Measurements from ENCODE around the gene RABEP2.
"Not testable (repeated sequence)": the region's sequence is repeated elsewhere in the genome, so short reads cannot be mapped to it uniquely, and the experiment has no call there.

RABEP2 gene

DNA sequence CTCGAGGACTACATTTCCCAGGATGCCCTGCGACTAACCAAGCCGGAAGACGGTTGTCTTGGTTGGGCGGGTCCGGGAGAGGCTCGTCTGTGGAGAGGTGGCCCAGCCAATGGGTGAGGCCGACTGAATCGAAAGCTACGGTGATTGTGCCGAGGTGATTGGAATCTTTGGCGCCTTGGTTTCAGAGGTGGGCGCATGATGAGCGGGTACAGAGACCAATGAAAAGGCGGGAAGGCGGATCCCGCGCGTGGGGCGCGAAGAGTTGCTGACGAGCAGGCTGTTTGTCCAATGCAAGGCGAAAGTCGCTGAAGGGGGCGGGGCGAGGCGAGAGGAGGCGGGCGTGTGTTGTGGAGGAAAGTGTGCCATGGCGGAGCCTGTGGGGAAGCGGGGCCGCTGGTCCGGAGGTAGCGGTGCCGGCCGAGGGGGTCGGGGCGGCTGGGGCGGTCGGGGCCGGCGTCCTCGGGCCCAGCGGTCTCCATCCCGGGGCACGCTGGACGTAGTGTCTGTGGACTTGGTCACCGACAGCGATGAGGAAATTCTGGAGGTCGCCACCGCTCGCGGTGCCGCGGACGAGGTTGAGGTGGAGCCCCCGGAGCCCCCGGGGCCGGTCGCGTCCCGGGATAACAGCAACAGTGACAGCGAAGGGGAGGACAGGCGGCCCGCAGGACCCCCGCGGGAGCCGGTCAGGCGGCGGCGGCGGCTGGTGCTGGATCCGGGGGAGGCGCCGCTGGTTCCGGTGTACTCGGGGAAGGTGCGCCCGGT lies 25.8 kb upstream of the RABEP2 start, which contains the start of gene NFATC2IP:
Gene NFATC2IP (plus strand): TSS at position 290 of the 762 bp plus-strand sequence. CDS start 75 bp downstream, at position 365.
- Histone ChIP-seq H3K27me3 (ENCODE audit: control insufficient read depth, insufficient read depth, low read length) (no peaks in the 10 kb centered on the region), H3K36me3 (ENCODE audit: control insufficient read depth, insufficient read depth, low read length) (peaks cover 38% of the 10 kb centered on the region), H3K4me3 (ENCODE audit: low read depth, low read length) (peak within 1 kb of the TSS; percentile 74), H3K9ac (ENCODE audit: low read depth, low read length) (peak within 1 kb of the TSS; percentile 72), H3K27ac (ENCODE audit: low read depth, low read length) (peak within 1 kb of the TSS; percentile 81), H3K9me3 (ENCODE audit: control insufficient read depth, insufficient read depth, low read length) (no peaks in the 10 kb centered on the region), H3K4me1 (ENCODE audit: control insufficient read depth, insufficient read depth, low read length) (no peaks in the 10 kb centered on the region)

DNA sequence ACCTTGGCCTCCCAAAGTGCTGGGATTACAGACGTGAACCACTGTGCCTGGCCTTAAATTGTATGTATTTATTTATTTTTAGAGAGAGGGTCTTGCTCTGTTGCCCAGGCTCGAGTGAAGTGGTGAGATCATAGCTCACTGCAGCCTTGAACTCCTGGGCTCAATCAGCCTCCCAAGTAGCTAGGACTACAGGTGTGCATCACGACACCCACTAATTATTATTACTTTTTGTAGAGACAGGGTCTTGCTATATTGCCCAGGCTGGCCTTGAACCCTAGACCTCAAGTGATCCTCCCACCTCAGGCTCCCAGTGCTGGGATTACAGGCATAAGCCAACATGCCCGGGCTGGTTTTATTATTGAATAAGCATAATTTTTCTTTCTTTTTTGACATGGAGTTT lies 21.6 kb upstream of the RABEP2 start:
- H3K4me3 ChIP-seq (ENCODE audit: low read depth, low read length) = no peak overlapping the region
- no peak overlapping the region for H3K27ac ChIP-seq (ENCODE audit: low read depth, low read length)
- no peak overlapping the region for H3K9ac ChIP-seq (ENCODE audit: low read depth, low read length)
- H3K27me3 ChIP-seq (ENCODE audit: control insufficient read depth, insufficient read depth, low read length) = no peaks in the 10 kb centered on the region
- H3K36me3 ChIP-seq (ENCODE audit: control insufficient read depth, insufficient read depth, low read length) = no peaks in the 10 kb centered on the region
- peaks cover 3% of the 10 kb centered on the region; the same call in 1 of the 2 replicates for H3K4me1 ChIP-seq (ENCODE audit: control insufficient read depth, insufficient read depth, low read length)
- no peaks in the 10 kb centered on the region for H3K9me3 ChIP-seq (ENCODE audit: control insufficient read depth, insufficient read depth, low read length)

- Histone ChIP-seq H3K27me3 (ENCODE audit: control insufficient read depth, insufficient read depth, low read length) (no peaks in the 10 kb centered on the region), H3K4me3 (ENCODE audit: low read depth, low read length) (no peak overlapping the region), H3K9me3 (ENCODE audit: control insufficient read depth, insufficient read depth, low read length) (no peaks in the 10 kb centered on the region), H3K4me1 (ENCODE audit: control insufficient read depth, insufficient read depth, low read length) (peaks cover 3% of the 10 kb centered on the region; the same call in 1 of the 2 replicates), H3K36me3 (ENCODE audit: control insufficient read depth, insufficient read depth, low read length) (no peaks in the 10 kb centered on the region), H3K27ac (ENCODE audit: low read depth, low read length) (no peak overlapping the region), H3K9ac (ENCODE audit: low read depth, low read length) (no peak overlapping the region)
Observed at GRCh38 chr16:28943281-28943680, 18.2 kb upstream of the RABEP2 start.

DNA sequence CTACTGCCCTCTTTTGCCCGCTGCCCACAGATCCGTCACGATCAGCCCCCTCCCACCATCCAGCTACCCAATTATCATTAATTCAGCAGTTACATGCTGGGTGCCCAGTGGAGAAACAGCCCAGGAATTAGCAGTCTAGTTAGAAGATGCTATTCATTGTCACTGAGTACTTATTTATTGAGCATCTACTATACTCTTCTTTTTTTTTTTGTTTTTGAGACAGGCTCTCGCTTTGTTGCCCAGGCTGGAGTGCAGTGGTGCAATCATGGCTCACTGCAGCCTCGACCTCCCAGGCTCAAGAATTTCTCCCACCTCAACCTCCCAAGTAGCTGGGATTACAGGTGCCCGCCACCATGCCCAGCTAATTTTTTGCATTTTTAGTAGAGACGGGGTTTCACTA lies 14.8 kb upstream of the RABEP2 start:
- H3K27ac ChIP-seq (ENCODE audit: low read depth, low read length); H3K36me3 ChIP-seq (ENCODE audit: control insufficient read depth, insufficient read depth, low read length); H3K9ac ChIP-seq (ENCODE audit: low read depth, low read length); H3K9me3 ChIP-seq (ENCODE audit: control insufficient read depth, insufficient read depth, low read length); H3K4me3 ChIP-seq (ENCODE audit: low read depth, low read length); H3K27me3 ChIP-seq (ENCODE audit: control insufficient read depth, insufficient read depth, low read length); H3K4me1 ChIP-seq (ENCODE audit: control insufficient read depth, insufficient read depth, low read length): not testable (repeated sequence)

- H3K4me1 ChIP-seq (ENCODE audit: control insufficient read depth, insufficient read depth, low read length) = peaks cover 4% of the 10 kb centered on the region; the same call in 1 of the 2 replicates
- no peak overlapping the region for H3K27ac ChIP-seq (ENCODE audit: low read depth, low read length)
- H3K4me3 ChIP-seq (ENCODE audit: low read depth, low read length) = no peak overlapping the region
- no peaks in the 10 kb centered on the region for H3K27me3 ChIP-seq (ENCODE audit: control insufficient read depth, insufficient read depth, low read length)
- H3K9ac ChIP-seq (ENCODE audit: low read depth, low read length) = no peak overlapping the region
- no peaks in the 10 kb centered on the region for H3K9me3 ChIP-seq (ENCODE audit: control insufficient read depth, insufficient read depth, low read length)
- no peaks in the 10 kb centered on the region for H3K36me3 ChIP-seq (ENCODE audit: control insufficient read depth, insufficient read depth, low read length)
Observed at GRCh38 chr16:28938721-28939120, 13.7 kb upstream of the RABEP2 start.

- Histone ChIP-seq H3K4me1 (ENCODE audit: control insufficient read depth, insufficient read depth, low read length) (peaks cover 4% of the 10 kb centered on the region; the same call in 1 of the 2 replicates), H3K36me3 (ENCODE audit: control insufficient read depth, insufficient read depth, low read length) (no peaks in the 10 kb centered on the region), H3K9me3 (ENCODE audit: control insufficient read depth, insufficient read depth, low read length) (no peaks in the 10 kb centered on the region), H3K4me3 (ENCODE audit: low read depth, low read length) (no peak overlapping the region), H3K27me3 (ENCODE audit: control insufficient read depth, insufficient read depth, low read length) (no peaks in the 10 kb centered on the region), H3K27ac (ENCODE audit: low read depth, low read length) (no peak overlapping the region), H3K9ac (ENCODE audit: low read depth, low read length) (no peak overlapping the region)
Observed at GRCh38 chr16:28937222-28937876, 12.3 kb upstream of the RABEP2 start.

GRCh38 chr16:28936784-28937155 lies 11.7 kb upstream of the RABEP2 start:
- H3K36me3 ChIP-seq (ENCODE audit: control insufficient read depth, insufficient read depth, low read length) = no peaks in the 10 kb centered on the region
- H3K9me3 ChIP-seq (ENCODE audit: control insufficient read depth, insufficient read depth, low read length) = no peaks in the 10 kb centered on the region
- H3K27me3 ChIP-seq (ENCODE audit: control insufficient read depth, insufficient read depth, low read length) = no peaks in the 10 kb centered on the region
- H3K4me3 ChIP-seq (ENCODE audit: low read depth, low read length) = no peak overlapping the region
- no peak overlapping the region for H3K9ac ChIP-seq (ENCODE audit: low read depth, low read length)
- no peak overlapping the region for H3K27ac ChIP-seq (ENCODE audit: low read depth, low read length)
- H3K4me1 ChIP-seq (ENCODE audit: control insufficient read depth, insufficient read depth, low read length) = peaks cover 4% of the 10 kb centered on the region; the same call in 1 of the 2 replicates

GRCh38 chr16:28935924-28936783 lies 11.1 kb upstream of the RABEP2 start:
- no peak overlapping the region for H3K9ac ChIP-seq (ENCODE audit: low read depth, low read length)
- H3K36me3 ChIP-seq (ENCODE audit: control insufficient read depth, insufficient read depth, low read length) = no peaks in the 10 kb centered on the region
- H3K27me3 ChIP-seq (ENCODE audit: control insufficient read depth, insufficient read depth, low read length) = no peaks in the 10 kb centered on the region
- no peak overlapping the region for H3K27ac ChIP-seq (ENCODE audit: low read depth, low read length)
- H3K4me3 ChIP-seq (ENCODE audit: low read depth, low read length) = peak overlapping the region; percentile 54; the same call in 1 of the 2 replicates
- H3K9me3 ChIP-seq (ENCODE audit: control insufficient read depth, insufficient read depth, low read length) = no peaks in the 10 kb centered on the region
- H3K4me1 ChIP-seq (ENCODE audit: control insufficient read depth, insufficient read depth, low read length) = peaks cover 4% of the 10 kb centered on the region; the same call in 1 of the 2 replicates

GRCh38 chr16:28935346-28935745 lies 10.3 kb upstream of the RABEP2 start:
- H3K27ac ChIP-seq (ENCODE audit: low read depth, low read length) = no peak overlapping the region
- no peaks in the 10 kb centered on the region for H3K27me3 ChIP-seq (ENCODE audit: control insufficient read depth, insufficient read depth, low read length)
- H3K9ac ChIP-seq (ENCODE audit: low read depth, low read length) = no peak overlapping the region
- no peak overlapping the region for H3K4me3 ChIP-seq (ENCODE audit: low read depth, low read length)
- no peaks in the 10 kb centered on the region for H3K36me3 ChIP-seq (ENCODE audit: control insufficient read depth, insufficient read depth, low read length)
- no peaks in the 10 kb centered on the region for H3K9me3 ChIP-seq (ENCODE audit: control insufficient read depth, insufficient read depth, low read length)
- peaks cover 4% of the 10 kb centered on the region; the same call in 1 of the 2 replicates for H3K4me1 ChIP-seq (ENCODE audit: control insufficient read depth, insufficient read depth, low read length)

DNA sequence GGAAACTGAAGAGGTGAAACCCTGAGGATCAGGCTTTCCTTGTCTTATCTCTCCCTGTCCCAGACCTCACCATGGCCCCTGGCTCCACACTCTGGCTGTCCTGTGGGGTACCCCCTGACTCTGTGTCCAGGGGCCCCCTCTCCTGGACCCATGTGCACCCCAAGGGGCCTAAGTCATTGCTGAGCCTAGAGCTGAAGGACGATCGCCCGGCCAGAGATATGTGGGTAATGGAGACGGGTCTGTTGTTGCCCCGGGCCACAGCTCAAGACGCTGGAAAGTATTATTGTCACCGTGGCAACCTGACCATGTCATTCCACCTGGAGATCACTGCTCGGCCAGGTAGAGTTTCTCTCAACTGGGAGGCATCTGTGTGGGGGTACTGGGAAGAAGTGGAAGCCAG lies 8.1 kb upstream of the RABEP2 start:
- Histone ChIP-seq H3K36me3 (ENCODE audit: control insufficient read depth, insufficient read depth, low read length) (no peaks in the 10 kb centered on the region), H3K27me3 (ENCODE audit: control insufficient read depth, insufficient read depth, low read length) (no peaks in the 10 kb centered on the region), H3K4me3 (ENCODE audit: low read depth, low read length) (no peak overlapping the region), H3K9ac (ENCODE audit: low read depth, low read length) (no peak overlapping the region), H3K4me1 (ENCODE audit: control insufficient read depth, insufficient read depth, low read length) (peaks cover 4% of the 10 kb centered on the region; the same call in 1 of the 2 replicates), H3K9me3 (ENCODE audit: control insufficient read depth, insufficient read depth, low read length) (no peaks in the 10 kb centered on the region), H3K27ac (ENCODE audit: low read depth, low read length) (no peak overlapping the region)

Measured in HUES48 (cell line).